Pons (tissue), 1 donor: ENCODE measurements around the gene FBXO42.
"Not testable (repeated sequence)": the region's sequence is repeated elsewhere in the genome, so short reads cannot be mapped to it uniquely, and the experiment has no call there.

Source experiments
- DNase-seq: peaks from one replicate; pipeline ENCODE4 v3.0.0-alpha.2; 2016; ENCODE audit warnings: low spot score

The FBXO42 gene

DNA sequence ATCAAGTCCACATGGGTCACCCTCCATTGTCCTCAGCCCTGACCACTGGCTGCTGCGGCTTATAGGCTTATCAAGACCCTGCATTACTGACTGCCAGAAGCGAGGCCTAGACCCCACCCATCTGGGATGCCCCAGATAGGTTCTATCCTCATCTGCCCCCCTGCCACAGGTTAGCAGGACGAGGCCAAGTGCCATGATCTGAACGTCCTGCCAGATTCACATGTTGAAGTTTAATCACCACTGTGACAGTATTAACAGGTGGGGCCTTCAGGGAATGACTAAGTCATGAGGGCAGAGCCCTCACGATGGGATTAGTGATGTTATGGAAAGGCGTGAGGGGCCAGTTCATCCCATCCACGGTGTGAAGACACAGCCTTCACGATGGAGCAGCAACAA is 109.1 kb downstream of the FBXO42 start:
- DNase-seq, result no peak

DNA sequence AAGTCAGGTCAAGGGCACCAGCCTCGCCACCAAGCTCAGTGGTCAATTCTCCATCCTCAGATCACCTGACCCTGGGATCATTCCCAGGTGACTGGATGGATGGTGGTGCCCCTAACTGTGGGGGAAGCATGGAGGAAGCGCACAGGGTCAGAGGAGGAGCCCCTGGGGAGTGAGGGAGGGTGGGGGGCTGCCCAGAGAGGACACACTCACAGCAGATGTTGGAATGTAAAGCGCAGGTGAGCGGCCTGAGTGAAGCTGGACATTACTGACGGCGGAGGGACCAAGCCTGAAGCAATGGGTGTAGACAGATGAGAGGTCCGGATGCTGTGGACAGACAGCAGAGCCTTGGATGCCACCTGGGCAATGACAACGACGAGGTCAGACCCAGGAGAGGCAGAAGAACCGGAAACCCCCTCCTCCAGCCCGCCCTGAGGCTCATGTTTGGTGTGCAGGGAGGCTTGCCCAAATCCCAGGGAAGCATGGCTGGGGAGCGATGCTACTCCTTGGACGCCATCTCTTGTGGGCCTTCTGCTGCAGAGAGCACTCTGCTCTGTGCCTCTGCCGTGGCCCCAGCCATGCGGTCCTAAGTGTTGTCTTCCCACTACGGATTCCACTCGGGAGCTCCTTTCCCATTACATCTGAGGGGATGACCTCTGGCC is 109.6 kb downstream of the FBXO42 start:
- DNase-seq, result no peak

DNA sequence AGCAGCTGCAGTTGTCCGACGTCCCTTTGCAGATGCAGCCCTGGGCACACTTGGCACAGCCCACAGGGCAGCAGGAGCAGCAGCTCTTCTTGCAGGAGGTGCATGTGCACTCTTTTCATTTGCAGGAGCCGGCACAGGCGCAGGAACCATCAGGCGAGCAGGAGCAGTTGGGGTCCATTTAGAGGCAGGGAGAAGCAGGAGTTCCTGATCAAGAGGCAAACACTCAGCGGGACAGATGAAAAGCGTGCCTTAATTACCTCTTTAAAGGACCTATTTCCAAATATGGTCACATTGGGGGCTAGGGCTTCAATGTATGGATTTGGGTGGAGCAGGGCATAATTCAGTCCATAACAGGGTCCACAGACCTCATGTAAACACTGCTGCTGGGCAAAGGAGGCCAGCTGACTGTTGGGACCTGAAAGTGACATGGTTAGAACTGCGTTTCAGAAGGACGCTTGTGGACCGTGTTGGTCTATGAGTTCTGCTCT is 111.0 kb downstream of the FBXO42 start:
- no peak for DNase-seq

DNA sequence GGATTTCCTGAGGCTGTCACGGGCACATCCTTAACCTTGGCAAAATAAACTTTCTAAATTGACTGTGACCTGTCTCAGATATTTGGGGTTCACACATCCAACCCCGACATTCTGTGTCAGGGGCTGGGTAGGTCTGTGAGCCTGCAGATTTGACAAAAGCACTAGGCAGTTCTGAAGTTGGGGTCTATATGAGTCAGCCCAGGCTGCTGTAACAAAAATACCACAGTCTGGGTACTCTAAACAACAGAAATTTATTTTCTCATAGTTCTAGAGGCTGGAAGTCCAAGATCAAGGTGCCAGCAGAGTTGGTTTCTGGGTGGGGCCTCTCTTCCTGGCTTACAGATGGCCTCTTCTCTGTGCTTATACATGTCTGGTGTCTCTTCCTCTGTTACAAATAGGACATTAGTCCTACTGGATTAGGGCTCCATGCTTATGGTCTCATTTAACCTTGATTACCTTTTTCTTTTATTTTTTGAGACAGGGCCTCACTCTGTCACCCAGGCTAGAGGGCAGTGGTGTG is 112.2 kb downstream of the FBXO42 start:
- no peak for DNase-seq

DNA sequence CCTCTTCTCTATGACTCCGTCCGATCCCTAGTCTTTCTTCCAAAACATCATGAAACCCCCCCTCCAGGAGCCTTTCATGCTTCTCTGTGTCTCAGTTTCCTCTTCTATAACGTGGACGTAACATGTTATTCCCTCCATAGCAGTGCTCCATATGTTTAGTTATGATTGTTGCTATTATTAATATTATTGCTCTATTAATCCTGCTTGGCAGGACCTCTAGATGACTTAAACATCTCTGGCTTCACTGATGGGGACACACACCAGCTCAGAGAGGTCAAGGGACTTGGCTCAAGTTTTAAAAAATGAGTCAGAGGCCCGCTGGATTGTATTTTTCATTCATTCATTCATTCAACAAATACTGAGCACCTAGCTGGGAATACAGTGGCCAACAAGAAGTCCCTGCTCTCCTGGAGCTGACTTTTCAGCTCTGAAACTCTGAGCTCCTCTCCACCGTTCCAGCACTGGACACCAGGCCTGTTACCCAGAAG is 114.9 kb downstream of the FBXO42 start:
- no peak for DNase-seq

DNA sequence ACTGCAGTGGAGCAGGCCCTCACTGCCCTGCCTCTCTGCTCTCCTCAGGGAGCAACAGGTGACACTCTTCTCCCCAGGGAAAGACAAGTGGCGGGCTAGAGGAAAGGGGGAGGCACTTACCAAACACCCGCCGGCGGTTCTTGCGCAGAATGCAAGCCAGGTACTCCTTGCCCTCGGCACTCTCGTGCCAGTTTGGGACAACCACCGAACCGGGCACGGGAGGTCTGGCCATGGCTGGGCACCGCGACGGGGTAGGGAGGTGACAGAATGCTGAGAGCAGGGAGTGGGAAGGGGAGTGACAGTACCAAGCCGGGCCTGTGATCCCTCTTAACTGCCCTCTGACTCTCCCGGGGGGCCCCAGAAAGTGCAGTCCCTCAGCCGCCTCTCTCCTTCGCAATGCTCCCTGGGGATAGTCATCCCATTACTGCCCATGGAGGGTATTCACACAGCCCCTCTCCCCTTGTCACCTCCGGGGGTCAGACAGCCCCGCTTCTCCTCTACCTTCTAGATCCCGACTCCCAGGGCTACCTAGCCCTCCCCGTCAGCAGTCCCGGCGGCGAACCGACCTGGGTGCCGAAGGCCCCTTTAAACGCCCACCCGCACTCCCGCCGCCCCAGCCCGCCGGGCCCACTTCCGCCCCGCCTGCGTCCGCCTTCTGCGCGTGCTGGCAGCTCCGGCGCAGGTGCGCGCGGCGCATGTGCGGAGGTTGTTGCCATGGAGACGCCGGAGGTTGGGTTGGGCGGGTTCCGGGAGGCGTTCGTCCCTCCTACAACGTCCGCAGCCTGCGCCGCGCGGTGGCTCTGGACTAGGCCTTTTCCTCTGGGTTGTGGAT is 115.6 kb downstream of the FBXO42 start, which contains the start of gene CPLANE2:
TSS of gene CPLANE2 (minus strand) at position 673 of the 832 bp plus-strand sequence. CDS start at position 232, 441 bp downstream.
- peak; percentile 74 for DNase-seq

DNA sequence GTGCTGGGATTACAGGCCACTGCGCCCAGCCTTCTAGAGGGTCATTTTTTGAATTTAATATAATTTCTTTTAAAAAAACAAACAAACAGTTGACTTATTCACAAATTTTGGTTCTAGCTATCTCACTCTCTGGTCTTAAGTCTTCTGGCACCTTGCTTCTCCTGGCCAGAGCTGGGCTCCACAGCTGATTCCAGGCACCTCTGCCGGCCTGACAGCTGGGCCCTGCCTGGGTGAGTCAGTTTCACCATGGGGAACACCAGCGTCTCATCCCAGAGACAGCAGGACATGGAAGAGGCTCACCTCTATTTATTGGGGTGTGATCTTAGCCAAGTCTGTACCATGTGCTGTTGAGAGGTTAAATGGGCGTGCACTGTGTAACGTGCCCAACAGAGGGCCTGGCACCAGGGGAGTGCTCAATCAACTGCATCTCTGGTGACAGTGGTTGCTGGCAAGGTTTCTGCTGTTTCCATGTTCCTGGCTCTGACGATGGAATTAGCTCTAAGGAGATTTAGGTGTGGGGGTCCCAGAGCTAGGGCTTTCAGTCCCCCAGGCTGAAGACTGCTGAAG is 116.3 kb downstream of the FBXO42 start:
- DNase-seq, result peak; percentile 9

DNA sequence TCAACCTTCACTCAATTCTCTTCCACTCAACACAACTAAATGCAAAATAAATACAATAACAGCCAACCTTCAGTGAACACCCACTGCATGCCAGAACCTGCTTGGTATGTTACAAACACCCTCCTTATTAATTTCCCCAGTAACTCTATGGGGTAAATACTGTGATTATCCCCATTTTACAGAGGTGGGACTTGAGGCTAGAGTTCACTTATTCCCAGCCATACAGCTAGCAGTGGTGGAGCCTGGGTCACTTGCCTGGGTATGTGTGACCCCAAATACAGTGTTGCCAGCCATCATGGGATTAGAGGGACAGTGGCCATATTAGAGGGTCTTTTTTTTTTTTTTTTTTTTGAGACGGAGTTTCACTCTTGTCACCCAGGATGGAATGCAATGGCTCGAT is 116.9 kb downstream of the FBXO42 start:
- no peak for DNase-seq

DNA sequence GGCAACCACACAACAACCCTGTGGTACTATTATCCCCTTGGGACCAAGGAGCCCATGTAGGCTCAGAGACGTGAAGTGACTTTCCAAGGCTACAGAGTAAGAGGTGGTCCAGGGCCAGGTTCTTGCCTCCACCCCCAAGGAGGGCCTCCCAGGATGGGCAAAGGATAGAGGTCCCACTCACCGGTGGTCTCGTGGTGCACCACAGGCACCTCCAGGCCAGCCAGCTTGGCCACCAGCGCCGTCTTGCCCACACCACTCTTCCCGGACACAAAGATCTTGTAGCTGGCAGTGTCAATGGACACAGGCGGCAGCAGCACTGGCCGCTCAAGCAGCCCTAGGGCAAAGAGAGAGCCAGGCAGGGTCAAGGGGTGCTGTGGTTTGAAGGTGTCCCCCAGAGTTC is 118.8 kb downstream of the FBXO42 start:
- DNase-seq, result no peak

DNA sequence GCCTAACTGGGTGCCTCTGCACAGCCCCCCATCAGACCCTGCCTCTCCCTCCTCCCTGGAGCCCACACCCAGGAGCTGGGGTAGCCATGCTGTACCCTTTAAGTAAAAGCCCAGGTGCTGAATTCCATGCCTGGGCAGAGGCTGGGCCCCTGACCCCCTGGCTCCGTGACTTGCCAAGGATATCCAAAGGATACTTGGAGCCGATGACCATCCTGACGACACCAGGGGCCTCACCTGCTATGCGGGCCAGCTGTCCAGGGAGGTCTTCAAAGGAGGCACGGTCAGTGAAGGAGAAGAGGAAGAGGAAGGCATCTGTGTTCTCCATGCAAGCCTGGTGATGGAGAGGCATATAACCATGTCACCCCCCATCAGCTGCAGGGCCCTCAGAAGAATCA is 120.0 kb downstream of the FBXO42 start:
- DNase-seq, result no peak

DNA sequence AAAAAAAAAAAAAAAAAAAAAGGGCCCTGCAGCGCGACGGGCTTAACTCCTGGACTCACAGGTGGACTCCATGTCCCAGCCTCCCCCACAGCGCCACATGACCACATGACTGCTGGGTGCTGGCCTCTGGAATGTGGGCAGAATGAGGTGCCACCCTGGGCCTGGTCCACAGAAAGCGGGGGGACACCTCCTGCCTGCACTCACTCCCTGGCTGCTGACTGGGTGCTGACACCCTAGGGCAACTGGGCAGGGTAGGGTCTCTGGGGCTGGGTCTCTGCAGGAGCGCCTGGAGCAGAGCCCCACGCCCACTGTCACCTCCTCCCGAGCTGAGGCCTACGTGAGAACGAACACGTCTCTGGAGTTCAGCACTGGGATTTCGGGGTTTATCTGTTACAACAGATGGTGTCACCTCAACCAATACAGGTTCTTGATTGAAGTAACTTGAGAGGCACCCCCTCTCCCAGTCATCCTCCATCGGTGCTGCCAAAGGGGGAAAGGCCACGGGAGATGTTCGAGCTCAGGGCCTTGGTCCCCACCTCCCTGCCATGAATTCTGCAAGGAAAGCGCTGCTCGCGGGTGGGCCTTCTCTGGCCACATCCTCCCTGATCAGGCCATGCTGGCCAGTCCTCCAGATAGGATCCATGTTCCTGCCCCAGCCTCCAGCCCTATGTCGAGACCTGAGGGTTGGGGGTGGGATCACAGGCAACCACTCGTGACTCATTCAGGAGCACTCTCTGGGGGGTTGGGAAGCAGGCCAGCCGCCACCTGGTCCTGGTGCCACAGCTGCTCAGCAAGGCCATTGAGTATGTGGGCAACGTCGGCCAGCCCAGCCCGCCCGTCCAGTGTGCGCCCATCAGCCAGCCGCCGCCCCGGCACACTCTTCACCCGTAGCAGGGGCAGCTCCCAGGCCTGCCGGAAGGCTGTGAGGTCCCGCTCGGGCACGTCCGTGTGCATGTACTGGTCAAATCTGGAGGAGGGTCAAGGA is 120.7 kb downstream of the FBXO42 start:
- DNase-seq, result no peak

DNA sequence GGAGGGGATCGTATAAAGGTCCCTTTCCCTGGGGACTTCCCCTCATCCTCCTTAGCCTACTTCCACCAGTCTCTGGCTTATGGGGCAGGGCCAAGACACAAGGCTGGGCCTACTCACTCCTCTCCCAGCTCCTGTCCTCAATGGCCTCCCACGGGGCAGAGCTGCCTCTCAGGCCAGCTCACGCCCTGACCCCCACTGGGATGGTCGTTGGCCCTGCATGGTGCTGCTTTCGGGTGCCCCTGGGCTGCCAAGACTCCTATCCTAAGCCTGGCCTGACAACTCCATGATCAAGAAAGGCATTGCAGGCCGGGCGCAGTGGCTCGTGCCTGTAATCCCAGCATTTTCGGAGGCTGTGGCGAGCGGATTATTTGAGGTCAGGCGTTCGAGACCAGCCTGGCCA is 121.5 kb downstream of the FBXO42 start:
- DNase-seq, result no peak

DNA sequence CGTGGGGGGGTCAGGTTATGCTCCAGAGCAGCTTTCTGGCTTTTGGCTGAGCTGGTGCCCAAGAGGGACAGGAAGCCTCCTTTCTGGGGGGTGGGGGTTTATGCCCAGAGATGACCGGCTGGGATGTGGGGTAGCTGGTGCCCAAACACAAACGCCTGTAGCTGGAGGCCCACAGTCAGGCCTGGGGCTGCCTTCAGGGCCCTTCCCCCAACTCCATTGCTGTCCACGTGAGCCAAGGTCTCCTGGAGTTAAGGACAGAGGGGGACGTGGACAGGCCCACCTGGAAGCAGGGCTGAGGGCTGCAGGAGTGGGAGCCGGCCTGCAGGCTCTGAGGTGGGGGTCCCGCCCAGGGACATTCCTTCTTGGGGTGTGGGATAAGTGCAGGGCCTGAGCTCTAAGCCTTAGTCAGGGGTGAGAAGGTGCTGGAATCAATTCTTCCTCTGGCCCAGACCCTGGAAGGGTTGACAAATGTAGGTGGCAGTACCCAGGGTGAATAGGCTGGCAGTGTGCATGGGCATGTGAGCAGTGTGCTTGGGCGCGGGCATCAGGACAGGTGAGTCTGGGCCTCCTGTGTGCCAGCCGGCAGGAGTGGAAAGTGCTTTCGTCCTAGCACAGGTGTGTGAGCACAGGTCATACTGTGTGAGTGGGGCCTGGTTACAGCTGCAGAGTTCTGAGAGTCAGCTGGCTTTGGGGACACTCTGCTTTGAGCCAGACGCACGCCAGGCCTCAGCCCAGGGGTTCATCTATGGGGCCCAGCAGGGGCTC is 122.1 kb downstream of the FBXO42 start:
- DNase-seq, result no peak

DNA sequence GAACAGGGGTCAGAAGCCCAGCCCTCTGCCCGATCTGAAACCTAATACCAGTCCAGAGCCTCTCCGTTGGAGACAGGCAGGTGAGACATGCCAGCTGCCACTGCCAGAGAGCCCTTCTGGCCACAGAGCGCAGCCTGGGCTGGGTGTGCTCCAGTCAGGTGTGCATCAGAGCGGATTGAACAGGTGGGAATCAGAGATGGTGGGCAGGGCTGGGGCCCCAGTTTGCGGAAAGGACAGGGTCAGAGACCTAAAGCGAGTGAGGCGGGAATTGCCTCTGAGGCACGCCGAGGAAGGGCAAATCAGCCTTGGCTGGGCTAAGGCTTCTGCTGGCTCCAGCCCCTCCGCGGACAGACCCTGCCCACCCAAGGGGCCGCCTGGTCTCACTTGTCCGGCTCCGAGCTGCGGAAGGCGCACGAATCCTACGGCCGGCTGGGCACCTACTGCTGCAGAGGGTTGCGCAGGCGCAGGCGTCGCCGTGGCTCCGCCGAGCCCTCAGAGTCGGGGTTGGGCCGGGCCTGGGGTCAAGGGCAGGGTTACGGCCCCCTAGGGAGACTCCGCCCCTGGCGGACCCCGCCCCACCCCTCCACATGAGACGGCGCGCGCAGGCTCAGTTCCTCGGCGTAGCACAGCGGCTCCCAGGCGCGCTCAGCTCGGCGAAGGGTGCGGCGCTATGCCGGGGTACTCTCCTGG is 125.6 kb downstream of the FBXO42 start:
- DNase-seq, result no peak

DNA sequence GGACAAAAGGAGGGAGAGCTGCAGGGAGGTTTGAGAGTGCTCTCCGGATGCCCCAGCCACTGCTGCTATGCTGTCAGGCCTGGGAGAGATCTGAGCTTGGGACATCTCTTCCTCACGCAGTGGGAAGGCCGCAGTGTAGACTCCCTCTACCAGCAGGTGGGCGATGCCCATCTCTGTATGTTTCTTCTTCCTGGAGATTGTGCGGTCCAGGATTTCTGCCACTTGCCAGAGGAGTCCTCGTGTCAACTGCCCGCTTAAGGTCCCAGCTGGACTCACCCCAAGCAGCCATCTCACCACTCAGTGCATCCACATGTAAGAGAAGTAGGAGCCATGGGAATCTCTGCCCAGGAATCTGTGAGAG is 126.2 kb downstream of the FBXO42 start:
- no peak for DNase-seq

DNA sequence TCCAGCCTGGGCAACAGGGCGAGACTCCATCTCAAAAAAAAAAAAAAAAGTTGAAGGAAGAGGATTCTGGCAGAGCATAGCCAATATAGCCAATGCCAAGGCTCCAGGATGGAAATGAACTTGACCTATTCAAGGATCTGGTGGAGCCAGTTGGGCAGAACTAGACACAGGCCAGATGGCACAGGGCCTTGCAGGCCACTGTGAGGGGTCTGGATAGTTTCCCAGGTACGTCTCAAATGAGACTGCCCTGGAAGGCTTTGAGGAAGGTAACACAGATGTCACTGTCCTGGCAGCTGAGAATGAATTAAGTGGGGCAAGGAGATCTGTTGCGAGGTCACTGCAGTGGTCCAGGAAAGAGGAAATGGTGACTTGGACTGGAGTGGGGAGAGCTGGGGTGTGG is 127.8 kb downstream of the FBXO42 start:
- DNase-seq, result peak; percentile 23

DNA sequence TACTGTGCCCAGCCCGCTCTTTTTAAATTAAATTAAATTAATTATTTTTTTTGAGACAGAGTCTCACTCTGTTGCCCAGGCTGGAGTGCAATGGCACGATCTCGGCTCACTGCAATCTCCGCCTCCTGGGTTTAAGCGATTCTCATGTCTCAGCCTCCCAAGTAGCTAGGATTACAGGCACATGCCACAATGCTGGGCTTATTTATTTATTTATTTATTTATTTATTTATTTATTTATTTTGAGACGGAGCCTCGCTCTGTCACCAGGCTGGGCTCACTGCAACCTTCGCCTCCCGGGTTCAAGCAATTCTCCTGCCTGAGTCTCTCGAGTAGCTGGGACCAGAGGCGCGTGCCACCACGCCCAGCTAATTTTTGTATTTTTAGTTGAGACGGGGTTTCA is 129.6 kb downstream of the FBXO42 start:
- DNase-seq, result not testable (repeated sequence)

DNA sequence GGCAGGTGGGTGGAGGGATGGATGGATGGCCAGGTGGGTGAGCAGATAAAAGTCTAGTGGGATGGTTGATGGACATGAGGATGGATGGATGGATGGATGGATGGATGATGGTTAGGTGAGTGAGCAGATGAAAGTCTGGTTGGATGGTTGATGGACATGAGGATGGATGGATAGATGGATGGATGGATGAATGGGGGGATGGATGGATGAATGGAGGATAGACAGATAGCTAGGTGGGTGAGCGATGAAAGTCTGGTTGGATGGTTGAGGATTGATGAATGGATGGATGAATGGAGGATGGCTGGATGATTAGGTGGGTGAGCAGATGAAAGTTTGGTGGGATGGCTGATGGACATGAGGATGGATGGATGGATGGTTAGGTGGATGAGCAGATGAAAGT is 130.8 kb downstream of the FBXO42 start:
- no peak for DNase-seq

DNA sequence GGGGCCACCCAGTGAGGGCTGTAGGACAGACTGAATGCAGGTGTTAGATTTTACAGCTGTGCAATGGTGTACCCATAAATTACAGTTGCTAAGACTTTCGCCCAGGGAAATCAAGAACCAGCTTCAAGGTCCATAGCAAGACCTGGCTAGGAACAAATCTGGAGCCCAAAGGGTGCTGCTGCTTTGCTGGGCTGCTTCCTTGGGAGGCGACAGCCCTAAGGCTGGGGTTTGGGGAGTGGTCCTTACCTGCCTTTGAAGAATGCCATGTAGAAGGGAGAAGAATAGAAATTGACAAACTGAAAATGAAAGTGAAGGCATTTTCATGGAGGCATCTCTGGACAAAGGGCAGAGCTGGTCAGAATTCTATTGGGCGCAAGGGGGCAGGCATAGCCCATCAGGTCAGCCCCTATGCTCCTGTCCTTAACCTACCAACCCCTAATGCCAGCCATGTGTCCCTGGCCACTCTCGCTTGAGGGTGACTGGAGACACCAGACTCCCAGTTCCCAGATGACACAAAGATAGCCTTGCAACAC is 132.2 kb downstream of the FBXO42 start:
- no peak for DNase-seq

DNA sequence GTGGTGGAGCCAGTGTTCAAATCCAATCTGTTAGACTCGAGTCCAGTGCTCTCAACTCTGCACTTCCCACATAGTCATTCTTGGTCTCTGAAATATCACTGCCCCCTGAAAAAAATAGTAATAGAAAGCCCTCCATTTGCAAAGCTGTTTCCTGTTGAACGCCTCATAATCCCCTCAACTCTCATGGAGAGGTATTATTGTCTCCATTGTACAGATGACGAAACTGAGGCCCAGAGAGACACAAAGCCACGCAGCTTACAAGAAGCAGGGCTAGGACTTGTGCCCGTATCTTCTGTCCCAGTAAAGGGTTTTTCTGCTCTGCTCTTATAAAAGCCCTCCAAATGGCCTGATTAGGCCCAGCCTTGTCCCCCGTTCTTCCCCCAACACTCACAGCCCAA is 133.6 kb downstream of the FBXO42 start:
- DNase-seq, result no peak
